ENCODE data around the gene B4GALT4. TPM values are rescaled to one million over a fixed set of nuclear protein-coding genes. Genes with fewer than 3 reads are reported as not detected.

B4GALT4 gene
- total and polyA plus RNA-seq, 2 of the 4 experiments (the other 2 are of a cell fraction) = 27.0 to 30.3 TPM

DNA sequence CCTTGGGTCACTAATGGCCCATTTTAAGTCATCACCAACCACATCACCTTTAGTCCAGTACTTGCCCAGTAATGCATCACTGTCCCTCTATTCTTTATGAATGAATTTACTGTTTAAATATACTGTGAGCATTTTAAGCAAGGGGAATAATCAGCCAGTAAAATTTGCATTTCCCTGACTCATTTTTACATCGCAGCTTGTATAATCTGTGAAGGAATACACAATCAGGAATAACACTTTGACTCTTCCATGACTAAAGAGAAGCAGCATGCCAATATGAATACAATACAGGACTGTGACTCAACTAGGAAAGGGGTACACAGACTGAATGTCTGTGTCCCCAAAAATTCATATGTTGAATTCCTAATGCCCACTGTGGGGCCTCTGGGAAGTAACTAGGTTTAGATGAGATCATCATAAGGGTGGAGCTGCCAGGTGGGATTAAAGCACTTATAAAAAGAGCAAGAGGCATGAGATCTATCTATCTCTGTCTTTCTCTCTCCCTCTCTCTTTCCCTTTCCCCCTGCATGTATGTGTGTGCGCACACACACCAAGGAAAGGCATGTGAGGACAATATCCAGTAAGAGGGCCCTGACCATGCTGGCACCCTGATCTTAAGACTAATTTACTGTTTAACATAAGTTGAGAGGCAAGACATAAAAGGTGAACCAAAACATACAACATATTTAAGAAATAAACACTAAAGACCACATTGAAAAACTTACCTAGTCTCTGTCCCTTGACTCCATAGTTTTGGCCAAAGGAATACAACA lies 12.1 kb downstream of the B4GALT4 start:
- no peaks in the 10 kb centered on the region for H4K20me1 ChIP-seq (ENCODE audit: insufficient read depth, low read length)
- no peak overlapping the region for H3K56ac ChIP-seq (ENCODE audit: extremely low read depth, insufficient read depth, low read length)
- no peak overlapping the region for H4K5ac ChIP-seq (ENCODE audit: low read depth, low read length)
- no peak overlapping the region; the same call in 1 of the 2 replicates for H3K18ac ChIP-seq (ENCODE audit: low read depth, low read length)
- H3K4me2 ChIP-seq (ENCODE audit: low read depth, low read length) = no peak overlapping the region
- POLR2A ChIA-PET (ENCODE audit: unreplicated experiment) = no interaction called here
- H3K9me3 ChIP-seq (ENCODE audit: control insufficient read depth, insufficient read depth, low read length) = no peaks in the 10 kb centered on the region
- peak overlapping the region; percentile 62 for H2BK5ac ChIP-seq (ENCODE audit: low read depth, low read length, poor library complexity, severe bottlenecking)
- intact Hi-C loops (cut with micrococcal nuclease) = loop anchor here (5.0 kb wide), 2 partner anchors 36 to 131 kb away; no protein-coding TSS in a partner anchor
- H2BK15ac ChIP-seq (ENCODE audit: low read depth, low read length) = no peak overlapping the region
- peaks cover 43% of the 10 kb centered on the region for H3K36me3 ChIP-seq (ENCODE audit: control insufficient read depth, insufficient read depth, low read length)
- H2AK5ac ChIP-seq (ENCODE audit: low read depth, low read length) = no peak overlapping the region
- peak overlapping the region; percentile 62; the same call in 1 of the 2 replicates for H3K14ac ChIP-seq (replicated peaks; ENCODE audit: low read depth, low read length)
- H3K79me1 ChIP-seq (ENCODE audit: low read depth in 1 of 2, low read length in 2 of 2) = peaks cover 31 to 36% of the 10 kb centered on the region in 2 experiments
- H3K9me1 ChIP-seq (ENCODE audit: insufficient read depth, low read length) = peaks cover 16% of the 10 kb centered on the region
- no peaks in the 10 kb centered on the region for H3K27me3 ChIP-seq (ENCODE audit: control insufficient read depth, insufficient read depth, low read length)
- dilution Hi-C loops (cut with HindIII; ENCODE audit: low sequenced_read_pairs, unreplicated experiment) = no loop called here
- H3K27ac ChIP-seq (ENCODE audit: insufficient read depth, low read length) = no peak overlapping the region
- peak; percentile 24 for DNase-seq
- CTCF ChIA-PET = no interaction called here
- no peak overlapping the region for H2AK9ac ChIP-seq (replicated peaks; ENCODE audit: low read depth, low read length, poor library complexity)
- in situ Hi-C loops (cut with MboI; ENCODE audit: low sequenced_read_pairs) = no loop called here
- H3K9ac ChIP-seq (ENCODE audit: low read depth, low read length) = no peak overlapping the region
- H4K8ac ChIP-seq (ENCODE audit: low read depth in 2 of 2, low read length in 2 of 2) = no peak overlapping the region
- TF ChIP-seq, protein P1, sequence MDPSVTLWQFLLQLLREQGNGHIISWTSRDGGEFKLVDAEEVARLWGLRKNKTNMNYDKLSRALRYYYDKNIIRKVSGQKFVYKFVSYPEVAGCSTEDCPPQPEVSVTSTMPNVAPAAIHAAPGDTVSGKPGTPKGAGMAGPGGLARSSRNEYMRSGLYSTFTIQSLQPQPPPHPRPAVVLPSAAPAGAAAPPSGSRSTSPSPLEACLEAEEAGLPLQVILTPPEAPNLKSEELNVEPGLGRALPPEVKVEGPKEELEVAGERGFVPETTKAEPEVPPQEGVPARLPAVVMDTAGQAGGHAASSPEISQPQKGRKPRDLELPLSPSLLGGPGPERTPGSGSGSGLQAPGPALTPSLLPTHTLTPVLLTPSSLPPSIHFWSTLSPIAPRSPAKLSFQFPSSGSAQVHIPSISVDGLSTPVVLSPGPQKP (IDR thresholded peaks at IDR 0.05; ENCODE audit: borderline replicate concordance, low read depth, low read length) = no peak
- TF ChIP-seq CEBPB (IDR thresholded peaks at IDR 0.05; ENCODE audit: low read depth, low read length) (no peak), SMC3 (IDR thresholded peaks at IDR 0.05; ENCODE audit: low read depth, low read length) (no peak), NFE2L2 (IDR thresholded peaks at IDR 0.05; ENCODE audit: low read depth, low read length) (no peak), POLR2A (IDR thresholded peaks at IDR 0.05; ENCODE audit: low read depth, low read length) (no peak), CHD1 (IDR thresholded peaks at IDR 0.05; ENCODE audit: low read depth, low read length) (no peak), BHLHE40 (IDR thresholded peaks at IDR 0.05; ENCODE audit: low read depth, low read length) (no peak), RCOR1 (IDR thresholded peaks at IDR 0.05; ENCODE audit: insufficient replicate concordance, low read length) (no peak), MAFK (IDR thresholded peaks at IDR 0.05; ENCODE audit: low read depth, low read length) (no peak), RFX5 (IDR thresholded peaks at IDR 0.05; ENCODE audit: low read depth, low read length) (no peak), MAZ (IDR thresholded peaks at IDR 0.05; ENCODE audit: borderline replicate concordance, low read depth, low read length) (no peak), FOS (IDR thresholded peaks at IDR 0.05; ENCODE audit: low read depth, low read length) (no peak), RAD21 (IDR thresholded peaks at IDR 0.05; ENCODE audit: low read length) (no peak)
- TF ChIP-seq, protein P2, sequence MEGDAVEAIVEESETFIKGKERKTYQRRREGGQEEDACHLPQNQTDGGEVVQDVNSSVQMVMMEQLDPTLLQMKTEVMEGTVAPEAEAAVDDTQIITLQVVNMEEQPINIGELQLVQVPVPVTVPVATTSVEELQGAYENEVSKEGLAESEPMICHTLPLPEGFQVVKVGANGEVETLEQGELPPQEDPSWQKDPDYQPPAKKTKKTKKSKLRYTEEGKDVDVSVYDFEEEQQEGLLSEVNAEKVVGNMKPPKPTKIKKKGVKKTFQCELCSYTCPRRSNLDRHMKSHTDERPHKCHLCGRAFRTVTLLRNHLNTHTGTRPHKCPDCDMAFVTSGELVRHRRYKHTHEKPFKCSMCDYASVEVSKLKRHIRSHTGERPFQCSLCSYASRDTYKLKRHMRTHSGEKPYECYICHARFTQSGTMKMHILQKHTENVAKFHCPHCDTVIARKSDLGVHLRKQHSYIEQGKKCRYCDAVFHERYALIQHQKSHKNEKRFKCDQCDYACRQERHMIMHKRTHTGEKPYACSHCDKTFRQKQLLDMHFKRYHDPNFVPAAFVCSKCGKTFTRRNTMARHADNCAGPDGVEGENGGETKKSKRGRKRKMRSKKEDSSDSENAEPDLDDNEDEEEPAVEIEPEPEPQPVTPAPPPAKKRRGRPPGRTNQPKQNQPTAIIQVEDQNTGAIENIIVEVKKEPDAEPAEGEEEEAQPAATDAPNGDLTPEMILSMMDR (conservative IDR thresholded peaks at IDR 0.05; ENCODE audit: low read depth, low read length) = no peak
- TF ChIP-seq, protein P3, sequence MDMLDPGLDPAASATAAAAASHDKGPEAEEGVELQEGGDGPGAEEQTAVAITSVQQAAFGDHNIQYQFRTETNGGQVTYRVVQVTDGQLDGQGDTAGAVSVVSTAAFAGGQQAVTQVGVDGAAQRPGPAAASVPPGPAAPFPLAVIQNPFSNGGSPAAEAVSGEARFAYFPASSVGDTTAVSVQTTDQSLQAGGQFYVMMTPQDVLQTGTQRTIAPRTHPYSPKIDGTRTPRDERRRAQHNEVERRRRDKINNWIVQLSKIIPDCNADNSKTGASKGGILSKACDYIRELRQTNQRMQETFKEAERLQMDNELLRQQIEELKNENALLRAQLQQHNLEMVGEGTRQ (IDR thresholded peaks at IDR 0.05; ENCODE audit: low read depth, low read length) = no peak
- peaks cover 10% of the 10 kb centered on the region for H3K4me1 ChIP-seq (ENCODE audit: control insufficient read depth, insufficient read depth, low read length)
- no peak overlapping the region for H2BK120ac ChIP-seq (ENCODE audit: low read depth, low read length)
- peak overlapping the region; percentile 65 for H3K23ac ChIP-seq (ENCODE audit: low read depth, low read length)
- peak; percentile 53 for ATAC-seq (ENCODE audit: low read depth)
- no peak overlapping the region for H4K91ac ChIP-seq (ENCODE audit: insufficient read depth, low read depth, low read length)
- WGBS, 2 experiments (ENCODE audit: extremely low coverage in 2 of 2, insufficient read length in 1 of 2) = no CpG with 5 or more reads among the region's 2 CpGs
- no peak overlapping the region for H3K4me3 ChIP-seq (ENCODE audit: insufficient read depth, low read depth, low read length)
- H2AFZ ChIP-seq (replicated peaks; ENCODE audit: low read length, poor library complexity) = no peak overlapping the region
- H3K4ac ChIP-seq (ENCODE audit: low read depth, low read length) = 0 out of 2 replicates have a peak overlapping the region, but pooled peaks have one; percentile 16
- H2BK20ac ChIP-seq (ENCODE audit: low read depth, low read length) = no peak overlapping the region
- BruUV-seq (replicated peaks) = no TSS peak
